BJ (cell line): Measurements from ENCODE around the gene EGLN2. TPM values are rescaled to one million over a fixed set of nuclear protein-coding genes. Genes with fewer than 3 reads are reported as not detected.
A peak's percentile ranks its signal among the peaks of the same experiment; 100 is the strongest.

Source experiments
- CTCF ChIA-PET: fragments of 350-600 bp; formaldehyde crosslinking; extraction: SDS; loops from one replicate; lab custom pipeline; 2021; ENCODE audit warnings: antibody characterized with exemption, inconsistent platforms; lab: Yijun Ruan, JAX
- POLR2A ChIA-PET: fragments of 300-600 bp; sonication (Branson Sonifier 250); formaldehyde crosslinking; extraction: SDS; loops from one replicate; lab custom pipeline; 2021; ENCODE audit warnings: antibody characterized with exemption; lab: Charles Lee
- DNase-seq: peaks from one replicate; pipeline ENCODE4 v3.0.0-alpha.2; 2011; ENCODE audit warnings: low read depth
- H3K27me3 ChIP-seq: 2 replicates; pipeline ENCODE4 v1.6.0; 2011; ENCODE audit warnings: low read length; ENCODE audit not compliant: control insufficient read depth, insufficient read depth
- H3K36me3 ChIP-seq: 2 replicates; pipeline ENCODE4 v1.5.1; 2011; ENCODE audit warnings: low read length; ENCODE audit not compliant: control insufficient read depth, insufficient read depth
- H3K4me3 ChIP-seq: 2 replicates; pipeline ENCODE4 v1.5.1; 2011; ENCODE audit warnings: low read depth, mild to moderate bottlenecking, control low read depth, low read length
- CTCF ChIP-seq: IDR thresholded peaks from 2 replicates; pipeline ENCODE4 v1.5.1; 2011; ENCODE audit warnings: low read depth, mild to moderate bottlenecking, control low read depth, inconsistent platforms, low read length, moderate library complexity; ENCODE audit not compliant: insufficient read depth
- polyA minus RNA-seq: library from RNA; depleted of rRNA, polyadenylated mRNA; stranded (reverse); fragments of >200 nt; gene quantifications from 2 replicates; pipeline ENCODE4 v1.2.3, GENCODE V29; 2011; rRNA and poly(A)+ RNA removed
- polyA plus RNA-seq: library from polyadenylated mRNA; depleted of rRNA; stranded (reverse); fragments of >200 nt; gene quantifications from 2 replicates; pipeline ENCODE4 v1.2.3, GENCODE V29; 2011; rRNA removed

EGLN2 gene
- polyA plus RNA-seq, result 39.3 and 65.5 TPM in 2 replicates
- 40.0 and 58.2 TPM in 2 replicates for polyA minus RNA-seq

GRCh38 chr19:40798683-40799557, at the start of gene EGLN2:
Gene EGLN2, plus strand, starts transcription at chr19:40799191. Its CDS starts 1,382 bp downstream, at chr19:40800573.
- Histone ChIP-seq H3K4me3 (peak within 1 kb of the TSS; percentile 92), H3K36me3 (peaks cover 18% of the 10 kb centered on the region), H3K27me3 (no peaks in the 10 kb centered on the region)
- peak; percentile 97 for DNase-seq
- ChIA-PET POLR2A (interaction anchor here (0.6 to 0.7 kb wide), 3 partner anchors 9 to 435 kb away, joined by 3 to 6 read pairs (median 3); partner anchors contain the start of gene RAB4B), CTCF (interaction anchor here (0.7 to 1.8 kb wide), 7 partner anchors 8 to 434 kb away, joined by 3 to 11 read pairs (median 4); partner anchors contain the start of gene RAB4B)
- no peak for TF ChIP-seq CTCF

- POLR2A ChIA-PET, result interaction anchor here (0.6 to 0.7 kb wide), 6 partner anchors 28 to 653 kb away, joined by 3 to 31 read pairs (median 4); partner anchors contain the start of gene RAB4B
- peak within 1 kb of the TSS; percentile 72 for H3K4me3 ChIP-seq
- no peaks in the 10 kb centered on the region; the same call in 1 of the 2 replicates for H3K36me3 ChIP-seq
- no peak for TF ChIP-seq CTCF
- no peaks in the 10 kb centered on the region for H3K27me3 ChIP-seq
- CTCF ChIA-PET, result interaction anchor here (0.6 to 1.9 kb wide), 3 partner anchors 57 to 69 kb away, joined by 4 read pairs; no protein-coding TSS in a partner anchor
- DNase-seq, result peak; percentile 99
Observed at GRCh38 chr19:40750058-40750873, 48.7 kb upstream of the EGLN2 start, which contains the start of gene ACTMAP. Gene ACTMAP, minus strand, starts transcription at chr19:40750477. Its CDS starts 674 bp downstream, at chr19:40749803.

GRCh38 chr19:40750874-40751537, 48.0 kb upstream of the EGLN2 start, which contains the start of gene SNRPA:
Gene SNRPA, plus strand, starts transcription at chr19:40751203. Its CDS starts 206 bp downstream, at chr19:40751409.
- CTCF ChIA-PET, result interaction anchor here (0.6 to 1.1 kb wide), 2 partner anchors 56 to 69 kb away, joined by 4 read pairs; no protein-coding TSS in a partner anchor
- Histone ChIP-seq H3K27me3 (no peaks in the 10 kb centered on the region), H3K36me3 (peaks cover 3% of the 10 kb centered on the region), H3K4me3 (peak within 1 kb of the TSS; percentile 72)
- peak; percentile 88 for DNase-seq
- TF ChIP-seq CTCF, result no peak
- POLR2A ChIA-PET, result interaction anchor here (0.6 to 0.7 kb wide), 4 partner anchors 27 to 653 kb away, joined by 3 to 31 read pairs (median 4); partner anchors contain the start of gene RAB4B

- ChIA-PET POLR2A (no interaction called here), CTCF (interaction anchor here (1.2 kb wide), 1 partner anchor 26 kb away, joined by 3 read pairs; the partner anchor contains the start of gene RAB4B)
- H3K36me3 ChIP-seq, result peaks cover 4% of the 10 kb centered on the region
- no peak for DNase-seq
- TF ChIP-seq CTCF, result no peak
- H3K27me3 ChIP-seq, result no peaks in the 10 kb centered on the region
- peak overlapping the region; percentile 72 for H3K4me3 ChIP-seq
Observed at GRCh38 chr19:40752257-40752781, 46.7 kb upstream of the EGLN2 start.
